Gastrocnemius medialis (tissue), 4 donors: Measurements from ENCODE around the gene LRIG2. TPM values are rescaled to one million over a fixed set of nuclear protein-coding genes. Genes with fewer than 3 reads are reported as not detected.

Experiments used
- ATAC-seq, 2 donors: fragments of 150-250 bp; one replicate each; pipeline ENCODE4 v1.9.1; 2016
- DNase-seq, 2 donors: peaks; one replicate each; pipeline ENCODE4 v3.0.0-alpha.2; 2019
- H3K27ac ChIP-seq, 4 donors: fragments of 200-600 bp; sonication (generic); 1 replicate in 1 of 4; 2 replicates in 3 of 4; pipeline ENCODE4 v1.5.1; 2016 to 2018; ENCODE audit warnings: mild to moderate bottlenecking in 2 of 4, moderate library complexity in 1 of 4
- H3K27me3 ChIP-seq, 3 donors: fragments of 200-600 bp; sonication (generic) in 2 of 3; 1 replicate in 1 of 3; 2 replicates in 2 of 3; pipeline versions ENCODE4 v1.5.1 to v1.6.0; 2016 to 2019; ENCODE audit warnings: mild to moderate bottlenecking in 1 of 3, moderate library complexity in 1 of 3
- H3K36me3 ChIP-seq, 2 donors: fragments of 200-600 bp; sonication (generic) in 1 of 2; one replicate each; pipeline ENCODE4 v1.5.1; 2017 to 2018
- H3K4me1 ChIP-seq, 2 donors: fragments of 200-600 bp; sonication (generic) in 1 of 2; one replicate each; pipeline ENCODE4 v1.5.1; 2016 to 2017; ENCODE audit warnings: mild to moderate bottlenecking in 2 of 2
- H3K4me3 ChIP-seq, 4 donors: fragments of 200-600 bp; sonication (generic) in 3 of 4; 1 replicate in 1 of 4; 2 replicates in 3 of 4; pipeline ENCODE4 v1.5.1; 2016 to 2019; ENCODE audit warnings: mild to moderate bottlenecking in 2 of 4
- H3K9me3 ChIP-seq, 3 donors: fragments of 200-600 bp; sonication (generic) in 2 of 3; 1 replicate in 1 of 3; 2 replicates in 2 of 3; pipeline ENCODE4 v1.5.1; 2016 to 2019
- POLR2A ChIP-seq, 2 donors: fragments of 450-650 bp; IDR thresholded peaks; one replicate each; pipeline ENCODE4 v1.6.1; 2017; ENCODE audit warnings: antibody characterized with exemption in 2 of 2, mild to moderate bottlenecking in 2 of 2, moderate library complexity in 2 of 2
- in situ Hi-C, 4 donors: fragments of 200-750 bp; cut with MboI; loops; one replicate each; pipeline versions ENCODE4 v1.15.0 to v1.8.0; 2017; ENCODE audit warnings: low sequenced_read_pairs in 4 of 4
- intact Hi-C: fragments of 100-400 bp; cut with DNase I; formaldehyde crosslinking; loops from one replicate; pipeline ENCODE4 v1.15.1; 2023; ENCODE audit warnings: low total_unique reads
- total RNA-seq, 4 donors: library from RNA; depleted of rRNA; stranded (reverse); fragments of >200 nt; gene quantifications; one replicate each; pipeline versions ENCODE4 v1.1.0 to v1.2.3, GENCODE V29; 2016
- TF ChIP-seq, protein P1 (sequence below), 5 experiments: fragments of 450-650 bp in 3 of 5; fragments of 200-600 bp in 2 of 5; sonication (generic) in 2 of 5; IDR thresholded peaks in 4 of 5; conservative IDR thresholded peaks in 1 of 5; 1 replicate in 4 of 5; 2 replicates in 1 of 5; pipeline ENCODE4 v1.5.1; 2016 to 2019; ENCODE audit warnings: antibody characterized with exemption in 5 of 5, mild to moderate bottlenecking in 3 of 5, moderate library complexity in 3 of 5

Gene LRIG2
- total RNA-seq, 4 donors from 2014 or later, result 4.8 to 9.0 (median 8.9) TPM

- DNase-seq (no peak), ATAC-seq (no peak)
- no peaks in the 10 kb centered on the region for H3K27me3 ChIP-seq
- H3K4me3 ChIP-seq, result no peak overlapping the region
- no peaks in the 10 kb centered on the region for H3K4me1 ChIP-seq
- no peak overlapping the region for H3K27ac ChIP-seq
- intact Hi-C loops, result no loop called here
- H3K36me3 ChIP-seq, result no peaks in the 10 kb centered on the region
- H3K9me3 ChIP-seq, result no peaks in the 10 kb centered on the region
- in situ Hi-C loops, result no loop called here
- TF ChIP-seq, protein P1, sequence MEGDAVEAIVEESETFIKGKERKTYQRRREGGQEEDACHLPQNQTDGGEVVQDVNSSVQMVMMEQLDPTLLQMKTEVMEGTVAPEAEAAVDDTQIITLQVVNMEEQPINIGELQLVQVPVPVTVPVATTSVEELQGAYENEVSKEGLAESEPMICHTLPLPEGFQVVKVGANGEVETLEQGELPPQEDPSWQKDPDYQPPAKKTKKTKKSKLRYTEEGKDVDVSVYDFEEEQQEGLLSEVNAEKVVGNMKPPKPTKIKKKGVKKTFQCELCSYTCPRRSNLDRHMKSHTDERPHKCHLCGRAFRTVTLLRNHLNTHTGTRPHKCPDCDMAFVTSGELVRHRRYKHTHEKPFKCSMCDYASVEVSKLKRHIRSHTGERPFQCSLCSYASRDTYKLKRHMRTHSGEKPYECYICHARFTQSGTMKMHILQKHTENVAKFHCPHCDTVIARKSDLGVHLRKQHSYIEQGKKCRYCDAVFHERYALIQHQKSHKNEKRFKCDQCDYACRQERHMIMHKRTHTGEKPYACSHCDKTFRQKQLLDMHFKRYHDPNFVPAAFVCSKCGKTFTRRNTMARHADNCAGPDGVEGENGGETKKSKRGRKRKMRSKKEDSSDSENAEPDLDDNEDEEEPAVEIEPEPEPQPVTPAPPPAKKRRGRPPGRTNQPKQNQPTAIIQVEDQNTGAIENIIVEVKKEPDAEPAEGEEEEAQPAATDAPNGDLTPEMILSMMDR (IDR thresholded peaks at IDR 0.05 in 4 of 5, conservative IDR thresholded peaks at IDR 0.05 in 1 of 5), result no peak
- TF ChIP-seq POLR2A (IDR thresholded peaks at IDR 0.05), result no peak
These were observed 93.5 kb downstream of the LRIG2 start for GRCh38 chr1:113166473-113166872.

DNA sequence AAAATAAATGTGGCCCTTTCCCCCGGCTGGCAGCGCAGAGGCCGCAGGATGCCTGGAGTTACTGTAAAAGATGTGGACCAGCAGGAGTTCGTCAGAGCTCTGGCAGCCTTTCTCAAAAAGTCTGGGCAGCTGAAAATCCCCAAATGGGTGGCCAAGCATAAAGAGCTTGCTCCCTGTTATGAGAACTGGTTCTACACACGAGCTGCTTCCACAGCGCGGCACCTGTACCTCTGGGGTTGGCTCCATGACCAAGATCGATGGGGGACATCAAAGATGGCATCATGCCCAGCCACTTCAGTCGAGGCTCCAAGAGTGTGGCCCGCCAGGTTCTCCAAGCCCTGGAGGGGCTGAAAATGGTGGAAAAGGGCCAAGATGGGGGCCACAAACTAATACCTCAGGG, 95.9 kb downstream of the LRIG2 start:
- no peaks in the 10 kb centered on the region for H3K27me3 ChIP-seq
- no peaks in the 10 kb centered on the region for H3K36me3 ChIP-seq
- H3K4me1 ChIP-seq, result no peaks in the 10 kb centered on the region
- TF ChIP-seq POLR2A (IDR thresholded peaks at IDR 0.05), result no peak
- TF ChIP-seq, protein P1 (IDR thresholded peaks at IDR 0.05 in 4 of 5, conservative IDR thresholded peaks at IDR 0.05 in 1 of 5), result no peak
- H3K9me3 ChIP-seq, result no peaks in the 10 kb centered on the region
- ATAC-seq, result no peak
- no peak for DNase-seq
- intact Hi-C loops, result no loop called here
- no peak overlapping the region for H3K4me3 ChIP-seq
- in situ Hi-C loops, result no loop called here
- no peak overlapping the region for H3K27ac ChIP-seq

DNA sequence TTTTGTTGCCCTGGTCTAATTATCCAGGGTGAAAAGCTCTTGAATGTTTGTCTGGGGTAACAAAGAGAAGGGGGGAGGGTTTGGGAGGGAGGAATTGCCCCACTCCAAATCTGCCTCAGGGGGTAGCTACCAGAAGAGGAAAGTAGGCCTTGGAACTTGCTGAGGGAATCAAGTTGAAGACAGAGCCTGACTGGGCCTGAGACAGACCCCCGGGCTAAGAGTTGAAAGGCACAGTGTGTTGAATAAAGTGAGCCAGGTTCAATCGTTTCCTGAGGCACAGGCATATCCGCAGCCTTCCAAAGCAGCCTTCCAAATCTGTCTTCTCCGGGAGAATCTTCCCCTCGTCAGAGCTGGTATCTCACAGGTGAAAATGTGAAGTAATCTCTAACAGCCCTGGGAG, 96.6 kb downstream of the LRIG2 start:
- ATAC-seq, result no peak
- Histone ChIP-seq H3K27me3 (no peaks in the 10 kb centered on the region), H3K9me3 (no peaks in the 10 kb centered on the region), H3K4me3 (no peak overlapping the region), H3K36me3 (no peaks in the 10 kb centered on the region), H3K27ac (no peak overlapping the region), H3K4me1 (no peaks in the 10 kb centered on the region)
- in situ Hi-C loops, result no loop called here
- TF ChIP-seq, protein P1 (IDR thresholded peaks at IDR 0.05 in 4 of 5, conservative IDR thresholded peaks at IDR 0.05 in 1 of 5), result no peak
- no peak for TF ChIP-seq POLR2A (IDR thresholded peaks at IDR 0.05)
- intact Hi-C loops, result no loop called here
- DNase-seq, result no peak

DNA sequence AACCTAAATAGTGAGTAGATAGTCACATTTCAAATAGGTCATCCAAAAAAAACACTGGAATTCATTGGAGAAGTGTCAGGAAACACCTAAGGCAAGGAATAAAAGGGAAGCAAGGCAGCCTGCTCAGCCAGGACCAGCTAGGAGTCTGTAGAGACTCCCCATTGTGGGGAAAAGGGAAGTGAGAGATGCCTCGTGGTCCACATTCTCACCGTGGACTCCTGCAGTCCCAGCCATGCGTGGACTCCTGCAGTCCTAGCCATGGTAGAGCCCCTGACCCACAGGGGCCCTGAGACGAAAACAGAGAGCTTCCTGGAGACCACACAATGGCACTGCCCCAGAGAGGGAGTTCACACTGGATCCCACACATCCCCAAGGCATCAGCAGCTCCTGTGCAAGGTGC, 97.5 kb downstream of the LRIG2 start:
- in situ Hi-C loops (no loop called here), intact Hi-C loops (no loop called here)
- Histone ChIP-seq H3K27me3 (no peaks in the 10 kb centered on the region), H3K4me1 (no peaks in the 10 kb centered on the region), H3K4me3 (no peak overlapping the region), H3K9me3 (no peaks in the 10 kb centered on the region), H3K27ac (no peak overlapping the region), H3K36me3 (no peaks in the 10 kb centered on the region)
- DNase-seq (no peak), ATAC-seq (no peak)
- TF ChIP-seq, protein P1 (IDR thresholded peaks at IDR 0.05 in 4 of 5, conservative IDR thresholded peaks at IDR 0.05 in 1 of 5), result no peak
- no peak for TF ChIP-seq POLR2A (IDR thresholded peaks at IDR 0.05)

DNA sequence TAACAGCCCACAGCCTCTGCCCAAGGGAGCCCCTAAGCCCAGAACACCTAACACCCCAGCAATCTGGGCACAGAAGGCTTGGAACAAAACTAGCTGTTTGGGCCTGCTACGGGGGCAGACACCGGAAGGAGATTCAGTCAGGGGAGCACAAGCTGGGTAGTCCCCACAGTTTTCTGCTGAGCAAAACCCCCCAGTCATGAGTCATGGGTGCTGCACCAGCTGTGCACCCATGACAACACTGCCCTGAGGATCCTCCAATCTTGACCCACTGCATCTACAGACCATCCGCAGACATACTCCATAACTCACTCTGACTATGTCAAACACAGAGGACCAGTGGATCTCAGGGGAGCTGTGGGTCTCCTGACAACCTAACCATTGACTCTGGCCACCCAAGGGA, 105.1 kb downstream of the LRIG2 start:
- H3K9me3 ChIP-seq, result no peaks in the 10 kb centered on the region
- intact Hi-C loops, result no loop called here
- H3K27me3 ChIP-seq, result no peaks in the 10 kb centered on the region
- no peaks in the 10 kb centered on the region for H3K4me1 ChIP-seq
- DNase-seq (no peak), ATAC-seq (no peak)
- no peaks in the 10 kb centered on the region for H3K36me3 ChIP-seq
- H3K4me3 ChIP-seq, result no peak overlapping the region
- in situ Hi-C loops, result no loop called here
- H3K27ac ChIP-seq, result no peak overlapping the region
- TF ChIP-seq, protein P1 (IDR thresholded peaks at IDR 0.05 in 4 of 5, conservative IDR thresholded peaks at IDR 0.05 in 1 of 5), result no peak
- no peak for TF ChIP-seq POLR2A (IDR thresholded peaks at IDR 0.05)
